Thyroid gland (tissue), 4 donors: ENCODE data around the gene SUSD5.

Experiments
- CTCF ChIP-seq, 6 experiments: fragments of 200-600 bp in 3 of 6; fragments of 450-650 bp in 3 of 6; sonication (generic) in 3 of 6; IDR thresholded peaks; one replicate each; pipeline ENCODE4 v1.5.1; 2016 to 2019; ENCODE audit warnings: antibody characterized with exemption in 6 of 6, mild to moderate bottlenecking in 2 of 6, inconsistent platforms in 1 of 6, moderate library complexity in 1 of 6
- POLR2A ChIP-seq, 2 donors: fragments of 450-650 bp; IDR thresholded peaks; one replicate each; pipeline ENCODE4 v1.6.1; 2017; ENCODE audit warnings: antibody characterized with exemption in 2 of 2, mild to moderate bottlenecking in 2 of 2, moderate library complexity in 1 of 2

GRCh38 chr3:33174095-33174494 lies 44.5 kb downstream of the SUSD5 start:
- TF ChIP-seq CTCF (IDR thresholded peaks at IDR 0.05) (no peak), POLR2A (IDR thresholded peaks at IDR 0.05) (no peak)
